NCI-H82 treated with DMSO at 0.1 percent for 48 hours (cell line): ENCODE data around the gene ECHDC3.

ENCODE experiments used
- DNase-seq: peaks from one replicate; lab custom pipeline; 2025; ENCODE audit not compliant: unreplicated experiment; lab: John Stamatoyannopoulos, UW

Gene ECHDC3

DNA sequence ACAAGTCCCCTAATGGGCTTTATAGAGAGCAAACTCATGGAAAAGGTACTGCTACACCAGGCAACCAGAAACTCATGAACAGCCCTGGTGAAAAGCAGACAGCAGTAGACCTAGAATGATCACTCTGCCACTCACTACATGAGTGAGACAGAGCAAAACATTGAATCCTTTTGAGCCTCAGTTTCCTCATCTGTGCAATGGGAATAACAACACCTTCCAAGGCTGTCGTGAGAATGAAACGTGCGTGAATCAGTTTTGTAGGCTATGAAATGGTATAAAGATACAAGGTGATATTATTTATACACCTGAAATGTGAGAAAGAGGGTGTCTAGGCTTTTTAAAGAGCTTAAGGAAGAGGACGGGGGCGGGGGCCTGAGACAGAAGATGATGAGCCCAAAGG is 66.6 kb downstream of the ECHDC3 start:
- DNase-seq = no peak

GRCh38 chr10:11810313-11810766 is 68.2 kb downstream of the ECHDC3 start:
- DNase-seq = no peak

DNA sequence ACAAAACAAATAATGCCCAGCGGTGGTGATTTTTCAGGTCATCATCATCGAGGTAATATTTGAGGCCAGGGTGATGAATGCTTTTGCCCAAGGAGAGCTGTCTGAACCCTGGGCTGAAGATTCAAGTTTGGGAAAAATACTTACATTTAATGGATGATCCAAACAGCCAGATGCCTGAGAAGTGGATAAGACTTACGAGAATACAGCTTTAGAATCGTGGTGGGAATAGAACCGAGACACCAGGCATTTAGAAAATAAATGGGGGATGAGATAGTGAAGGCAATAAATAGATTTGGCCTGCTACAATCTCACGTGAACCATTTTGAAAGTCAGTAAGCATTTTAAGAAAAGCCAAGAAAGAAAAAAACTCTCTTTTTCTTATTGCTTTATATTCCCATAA is 68.8 kb downstream of the ECHDC3 start:
- no peak for DNase-seq

- DNase-seq = no peak
Measured at GRCh38 chr10:11813177-11813576, 71.0 kb downstream of the ECHDC3 start.
